ENCODE results near the gene CASS4.

CASS4 gene

DNA sequence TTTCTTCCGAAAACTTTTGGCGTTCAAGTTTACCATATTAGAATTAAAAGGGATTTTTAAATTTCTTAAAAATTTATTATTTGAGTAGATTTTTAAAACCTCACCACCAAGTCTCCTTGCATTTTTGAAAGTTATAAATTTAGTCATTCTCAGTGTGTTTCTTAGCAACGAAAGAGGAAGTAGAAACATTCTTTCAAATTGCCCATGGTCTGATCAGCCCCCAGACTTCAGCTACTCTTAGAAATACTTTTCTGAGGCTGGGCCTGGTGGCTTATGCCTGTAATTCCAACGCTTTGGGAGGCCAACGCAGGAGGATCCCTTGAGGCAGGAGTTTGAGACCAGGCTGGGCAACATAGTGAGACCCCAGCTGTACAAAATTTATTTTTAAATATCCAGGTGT lies 41.3 kb downstream of the CASS4 start:
- no peak overlapping the region for H3K4me3 ChIP-seq (ENCODE audit: low read length in 2 of 2)
- no peak overlapping the region for H3K9ac ChIP-seq (ENCODE audit: low read depth in 1 of 2, low read length in 2 of 2)
- no peaks in the 10 kb centered on the region for H3K36me3 ChIP-seq (ENCODE audit: control insufficient read depth in 2 of 2, insufficient read depth in 2 of 2, low read length in 2 of 2)
- no peaks in the 10 kb centered on the region for H3K9me3 ChIP-seq (ENCODE audit: control insufficient read depth in 2 of 2, low read length in 2 of 2)
- H3K27ac ChIP-seq (ENCODE audit: low read depth in 2 of 2, low read length in 2 of 2): no peak overlapping the region
- H3K27me3 ChIP-seq (ENCODE audit: control insufficient read depth in 2 of 2, insufficient read depth in 2 of 2, low read length in 2 of 2): no peaks in the 10 kb centered on the region
- no peaks in the 10 kb centered on the region for H3K4me1 ChIP-seq (ENCODE audit: control insufficient read depth in 2 of 2, insufficient read depth in 2 of 2, low read length in 2 of 2)

DNA sequence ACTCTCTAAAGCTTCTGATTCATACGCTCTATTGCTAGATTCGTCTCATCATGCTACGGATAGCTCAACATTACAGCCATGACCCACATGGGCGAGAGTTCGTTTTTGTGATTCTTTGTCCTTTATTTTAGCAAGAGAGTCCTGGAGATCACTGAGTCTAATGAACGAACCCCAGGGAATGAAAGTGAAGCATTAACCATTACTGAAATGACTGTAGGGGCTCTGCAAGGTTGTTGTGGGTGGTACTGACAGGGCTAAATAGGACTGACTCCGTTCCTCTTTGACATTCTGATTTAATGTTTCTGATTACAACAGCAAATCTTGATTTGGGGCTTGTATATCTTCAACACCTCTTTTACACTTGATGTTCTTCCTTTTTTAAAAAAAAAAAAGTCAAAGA lies 42.7 kb downstream of the CASS4 start:
- no peak overlapping the region for H3K27ac ChIP-seq (ENCODE audit: low read depth in 2 of 2, low read length in 2 of 2)
- no peaks in the 10 kb centered on the region for H3K36me3 ChIP-seq (ENCODE audit: control insufficient read depth in 2 of 2, insufficient read depth in 2 of 2, low read length in 2 of 2)
- no peak overlapping the region for H3K4me3 ChIP-seq (ENCODE audit: low read length in 2 of 2)
- H3K9me3 ChIP-seq (ENCODE audit: control insufficient read depth in 2 of 2, low read length in 2 of 2): no peaks in the 10 kb centered on the region
- no peaks in the 10 kb centered on the region for H3K4me1 ChIP-seq (ENCODE audit: control insufficient read depth in 2 of 2, insufficient read depth in 2 of 2, low read length in 2 of 2)
- H3K9ac ChIP-seq (ENCODE audit: low read depth in 1 of 2, low read length in 2 of 2): no peak overlapping the region
- no peaks in the 10 kb centered on the region for H3K27me3 ChIP-seq (ENCODE audit: control insufficient read depth in 2 of 2, insufficient read depth in 2 of 2, low read length in 2 of 2)

DNA sequence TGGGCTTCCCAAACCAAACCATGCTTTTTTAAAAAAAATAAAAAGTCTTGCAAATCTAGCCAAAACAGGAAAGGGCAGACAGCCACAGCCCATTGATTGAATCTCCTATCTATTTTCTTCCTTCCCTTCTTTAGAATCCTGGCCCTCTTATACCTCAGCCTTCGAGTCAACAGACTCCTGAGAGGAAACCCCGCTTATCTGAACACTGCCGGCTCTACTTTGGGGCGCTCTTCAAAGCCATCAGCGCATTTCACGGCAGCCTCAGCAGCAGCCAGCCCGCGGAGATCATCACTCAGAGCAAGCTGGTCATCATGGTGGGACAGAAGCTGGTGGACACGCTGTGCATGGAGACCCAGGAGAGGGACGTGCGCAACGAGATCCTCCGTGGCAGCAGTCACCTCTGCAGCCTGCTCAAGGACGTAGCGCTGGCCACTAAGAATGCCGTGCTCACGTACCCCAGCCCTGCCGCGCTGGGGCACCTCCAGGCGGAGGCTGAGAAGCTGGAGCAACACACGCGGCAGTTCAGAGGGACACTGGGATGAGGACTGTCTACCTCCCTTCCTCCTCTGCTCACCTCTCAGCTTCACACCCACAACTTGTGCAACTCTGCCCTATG lies 46.3 kb downstream of the CASS4 start:
- Histone ChIP-seq H3K27me3 (ENCODE audit: control insufficient read depth in 2 of 2, insufficient read depth in 2 of 2, low read length in 2 of 2) (no peaks in the 10 kb centered on the region), H3K4me1 (ENCODE audit: control insufficient read depth in 2 of 2, insufficient read depth in 2 of 2, low read length in 2 of 2) (no peaks in the 10 kb centered on the region), H3K9me3 (ENCODE audit: control insufficient read depth in 2 of 2, low read length in 2 of 2) (no peaks in the 10 kb centered on the region), H3K27ac (ENCODE audit: low read depth in 2 of 2, low read length in 2 of 2) (no peak overlapping the region), H3K9ac (ENCODE audit: low read depth in 1 of 2, low read length in 2 of 2) (no peak overlapping the region), H3K36me3 (ENCODE audit: control insufficient read depth in 2 of 2, insufficient read depth in 2 of 2, low read length in 2 of 2) (no peaks in the 10 kb centered on the region), H3K4me3 (ENCODE audit: low read length in 2 of 2) (no peak overlapping the region)

DNA sequence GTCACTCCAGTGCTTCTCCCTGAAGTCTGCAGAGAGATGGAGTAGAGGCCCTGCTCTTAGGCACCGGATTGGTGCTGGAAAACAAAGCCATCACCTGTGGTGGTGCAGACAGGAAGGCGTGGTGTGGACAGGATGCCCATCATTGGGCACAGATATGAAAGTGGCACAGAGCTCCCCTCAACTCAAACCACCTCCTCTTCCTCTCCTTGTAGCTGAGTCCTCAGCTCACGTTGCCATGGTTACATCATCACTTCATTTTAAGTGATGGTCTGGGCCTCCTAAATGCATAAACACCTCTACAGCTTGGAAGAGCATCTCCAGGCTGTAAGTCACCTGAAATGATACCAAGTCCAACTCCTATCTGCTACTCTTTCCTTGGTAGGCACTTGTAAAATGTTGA lies 48.4 kb downstream of the CASS4 start:
- H3K36me3 ChIP-seq (ENCODE audit: control insufficient read depth in 2 of 2, insufficient read depth in 2 of 2, low read length in 2 of 2): no peaks in the 10 kb centered on the region
- H3K27ac ChIP-seq (ENCODE audit: low read depth in 2 of 2, low read length in 2 of 2): no peak overlapping the region
- H3K9ac ChIP-seq (ENCODE audit: low read depth in 1 of 2, low read length in 2 of 2): no peak overlapping the region
- H3K4me1 ChIP-seq (ENCODE audit: control insufficient read depth in 2 of 2, insufficient read depth in 2 of 2, low read length in 2 of 2): no peaks in the 10 kb centered on the region
- H3K4me3 ChIP-seq (ENCODE audit: low read length in 2 of 2): no peak overlapping the region
- H3K27me3 ChIP-seq (ENCODE audit: control insufficient read depth in 2 of 2, insufficient read depth in 2 of 2, low read length in 2 of 2): no peaks in the 10 kb centered on the region
- no peaks in the 10 kb centered on the region for H3K9me3 ChIP-seq (ENCODE audit: control insufficient read depth in 2 of 2, low read length in 2 of 2)

DNA sequence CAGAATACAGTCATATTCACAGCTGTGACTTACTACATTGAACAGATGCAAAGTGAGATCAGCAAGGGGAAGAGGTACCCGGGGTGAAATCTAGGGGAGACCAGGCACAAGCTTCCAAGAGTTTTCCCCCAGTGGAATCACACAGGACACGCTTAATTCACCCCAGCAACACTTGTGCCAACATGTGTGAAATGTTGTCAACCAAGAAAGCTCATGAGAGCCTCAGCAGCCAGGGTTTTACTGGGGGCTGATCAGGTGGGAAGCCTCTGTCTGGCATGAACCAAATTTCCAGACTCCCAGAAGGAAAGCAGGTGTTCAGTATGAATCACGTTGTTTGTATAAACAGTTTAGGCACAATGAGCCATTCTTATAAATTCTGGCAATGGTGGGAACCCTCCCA lies 49.5 kb downstream of the CASS4 start:
- Histone ChIP-seq H3K27me3 (ENCODE audit: control insufficient read depth in 2 of 2, insufficient read depth in 2 of 2, low read length in 2 of 2) (no peaks in the 10 kb centered on the region), H3K27ac (ENCODE audit: low read depth in 2 of 2, low read length in 2 of 2) (no peak overlapping the region), H3K4me1 (ENCODE audit: control insufficient read depth in 2 of 2, insufficient read depth in 2 of 2, low read length in 2 of 2) (no peaks in the 10 kb centered on the region), H3K36me3 (ENCODE audit: control insufficient read depth in 2 of 2, insufficient read depth in 2 of 2, low read length in 2 of 2) (no peaks in the 10 kb centered on the region), H3K4me3 (ENCODE audit: low read length in 2 of 2) (no peak overlapping the region), H3K9ac (ENCODE audit: low read depth in 1 of 2, low read length in 2 of 2) (no peak overlapping the region), H3K9me3 (ENCODE audit: control insufficient read depth in 2 of 2, low read length in 2 of 2) (no peaks in the 10 kb centered on the region)

DNA sequence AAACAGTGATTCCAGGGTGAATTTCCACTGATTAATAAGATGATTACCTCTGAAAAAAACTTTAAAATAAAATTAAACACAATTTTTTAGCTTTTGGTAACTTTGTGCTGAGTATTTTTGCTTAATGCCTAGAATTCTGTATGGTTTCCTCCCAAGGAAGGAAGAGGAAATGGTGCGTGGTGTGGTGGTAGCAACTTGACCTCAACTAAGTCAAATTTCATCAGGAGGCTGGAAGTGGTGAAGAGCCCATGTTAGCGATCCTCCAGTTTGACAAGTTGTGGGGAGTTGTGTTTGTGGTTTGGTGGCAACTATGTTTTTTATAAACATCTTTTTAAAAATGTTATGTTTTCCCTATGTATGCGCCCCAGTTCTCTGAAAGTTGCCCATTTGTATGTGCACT lies 51.4 kb downstream of the CASS4 start:
- Histone ChIP-seq H3K9ac (ENCODE audit: low read depth in 1 of 2, low read length in 2 of 2) (no peak overlapping the region), H3K27ac (ENCODE audit: low read depth in 2 of 2, low read length in 2 of 2) (no peak overlapping the region), H3K36me3 (ENCODE audit: control insufficient read depth in 2 of 2, insufficient read depth in 2 of 2, low read length in 2 of 2) (no peaks in the 10 kb centered on the region), H3K9me3 (ENCODE audit: control insufficient read depth in 2 of 2, low read length in 2 of 2) (no peaks in the 10 kb centered on the region), H3K27me3 (ENCODE audit: control insufficient read depth in 2 of 2, insufficient read depth in 2 of 2, low read length in 2 of 2) (no peaks in the 10 kb centered on the region), H3K4me1 (ENCODE audit: control insufficient read depth in 2 of 2, insufficient read depth in 2 of 2, low read length in 2 of 2) (peaks cover 3 to 5% of the 10 kb centered on the region in 2 donors), H3K4me3 (ENCODE audit: low read length in 2 of 2) (no peak overlapping the region)

DNA sequence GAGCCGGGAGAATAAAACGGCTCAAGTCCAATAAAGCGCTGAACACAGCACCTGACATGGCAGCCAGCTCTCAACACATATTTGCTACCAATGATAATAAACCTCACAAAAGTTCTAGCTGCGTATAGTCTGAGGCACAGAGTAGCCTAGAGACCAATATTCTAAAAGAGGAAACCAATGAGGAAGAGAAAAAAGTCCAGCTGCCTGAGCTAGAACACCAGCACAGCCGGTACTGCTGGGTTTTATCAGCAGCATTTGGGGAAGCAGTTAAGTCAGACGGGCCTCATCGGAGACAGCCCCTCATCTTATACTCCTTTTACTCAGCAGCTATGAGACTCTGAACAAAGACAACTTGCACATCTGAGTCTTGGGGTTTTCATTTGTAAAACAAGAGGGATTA lies 53.9 kb downstream of the CASS4 start:
- Histone ChIP-seq H3K27me3 (ENCODE audit: control insufficient read depth in 2 of 2, insufficient read depth in 2 of 2, low read length in 2 of 2) (no peaks in the 10 kb centered on the region), H3K27ac (ENCODE audit: low read depth in 2 of 2, low read length in 2 of 2) (peak overlapping the region; percentile 34 to 35), H3K36me3 (ENCODE audit: control insufficient read depth in 2 of 2, insufficient read depth in 2 of 2, low read length in 2 of 2) (no peaks in the 10 kb centered on the region), H3K9ac (ENCODE audit: low read depth in 1 of 2, low read length in 2 of 2) (no peak overlapping the region), H3K9me3 (ENCODE audit: control insufficient read depth in 2 of 2, low read length in 2 of 2) (no peaks in the 10 kb centered on the region), H3K4me1 (ENCODE audit: control insufficient read depth in 2 of 2, insufficient read depth in 2 of 2, low read length in 2 of 2) (peaks cover 11 to 18% of the 10 kb centered on the region in 2 donors), H3K4me3 (ENCODE audit: low read length in 2 of 2) (no peak overlapping the region)

DNA sequence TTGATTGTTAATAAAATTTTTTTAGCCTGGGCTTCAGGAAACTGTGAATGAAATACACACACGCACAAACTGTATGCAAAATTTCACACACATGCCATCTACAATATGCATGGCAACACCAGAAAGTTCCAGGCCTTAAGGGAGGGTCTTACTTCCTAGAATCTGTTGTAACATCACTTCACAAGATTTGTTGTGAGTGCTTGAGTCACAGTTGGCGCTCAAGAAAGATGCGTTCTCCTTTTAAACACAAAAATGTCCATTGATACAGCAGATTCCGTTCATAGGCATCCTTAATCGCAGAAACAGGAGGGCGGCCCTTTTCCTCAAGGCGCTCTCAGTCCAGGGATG lies 55.9 kb downstream of the CASS4 start:
- Histone ChIP-seq H3K4me3 (ENCODE audit: low read length in 2 of 2) (peak overlapping the region; percentile 95 to 96), H3K9ac (ENCODE audit: low read depth in 1 of 2, low read length in 2 of 2) (peak overlapping the region in 1 of 2 donors; percentile 47), H3K36me3 (ENCODE audit: control insufficient read depth in 2 of 2, insufficient read depth in 2 of 2, low read length in 2 of 2) (peaks cover 0 to 3% of the 10 kb centered on the region in 2 donors), H3K27ac (ENCODE audit: low read depth in 2 of 2, low read length in 2 of 2) (peak overlapping the region; percentile 34 to 84), H3K27me3 (ENCODE audit: control insufficient read depth in 2 of 2, insufficient read depth in 2 of 2, low read length in 2 of 2) (no peaks in the 10 kb centered on the region), H3K9me3 (ENCODE audit: control insufficient read depth in 2 of 2, low read length in 2 of 2) (no peaks in the 10 kb centered on the region), H3K4me1 (ENCODE audit: control insufficient read depth in 2 of 2, insufficient read depth in 2 of 2, low read length in 2 of 2) (peaks cover 11 to 18% of the 10 kb centered on the region in 2 donors)

DNA sequence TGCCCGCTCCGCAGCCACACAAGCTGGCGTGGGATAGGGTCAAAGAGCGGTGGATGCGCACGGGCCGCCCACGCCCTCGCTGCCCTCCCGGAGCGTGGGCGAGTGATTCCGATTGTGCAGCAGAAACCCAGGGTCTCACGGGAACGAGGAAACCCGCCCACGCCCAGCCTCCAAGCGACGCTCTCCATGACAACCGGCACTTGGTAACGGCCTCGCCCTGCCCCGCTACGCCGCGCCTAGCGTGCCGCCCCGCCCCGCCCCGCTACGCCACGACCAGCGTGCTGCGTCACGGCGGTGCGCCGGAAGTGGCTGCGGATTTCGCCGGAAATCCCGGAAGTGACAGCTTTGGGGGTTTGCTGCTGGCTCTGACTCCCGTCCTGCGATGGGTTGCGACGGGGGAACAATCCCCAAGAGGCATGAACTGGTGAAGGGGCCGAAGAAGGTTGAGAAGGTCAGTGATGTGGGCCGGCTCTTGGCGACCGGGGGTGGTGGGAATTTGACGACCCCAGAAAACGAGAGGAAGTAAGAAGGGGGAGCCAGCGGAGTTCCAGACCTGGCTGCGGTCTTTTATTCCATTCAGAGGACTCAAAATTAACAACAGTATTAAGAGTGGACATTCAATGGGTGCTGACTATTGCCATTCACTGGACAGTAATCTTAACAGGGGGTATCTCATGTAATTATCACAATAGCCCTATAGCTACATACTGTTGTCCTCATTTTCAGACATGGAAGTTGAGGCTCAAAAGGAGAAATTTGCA lies 56.4 kb downstream of the CASS4 start, which contains the start of gene RTF2:
TSS of gene RTF2 (plus strand) at position 312 of the 761 bp plus-strand sequence. CDS start at position 383, 71 bp downstream.
- peak within 1 kb of the TSS; percentile 89 to 94 for H3K9ac ChIP-seq (ENCODE audit: low read depth in 1 of 2, low read length in 2 of 2)
- H3K9me3 ChIP-seq (ENCODE audit: control insufficient read depth in 2 of 2, low read length in 2 of 2): no peaks in the 10 kb centered on the region
- peak within 1 kb of the TSS; percentile 78 to 84 for H3K27ac ChIP-seq (ENCODE audit: low read depth in 2 of 2, low read length in 2 of 2)
- peaks cover 11 to 18% of the 10 kb centered on the region in 2 donors for H3K4me1 ChIP-seq (ENCODE audit: control insufficient read depth in 2 of 2, insufficient read depth in 2 of 2, low read length in 2 of 2)
- no peaks in the 10 kb centered on the region for H3K27me3 ChIP-seq (ENCODE audit: control insufficient read depth in 2 of 2, insufficient read depth in 2 of 2, low read length in 2 of 2)
- peaks cover 4 to 8% of the 10 kb centered on the region in 2 donors for H3K36me3 ChIP-seq (ENCODE audit: control insufficient read depth in 2 of 2, insufficient read depth in 2 of 2, low read length in 2 of 2)
- peak within 1 kb of the TSS; percentile 95 to 96 for H3K4me3 ChIP-seq (ENCODE audit: low read length in 2 of 2)

DNA sequence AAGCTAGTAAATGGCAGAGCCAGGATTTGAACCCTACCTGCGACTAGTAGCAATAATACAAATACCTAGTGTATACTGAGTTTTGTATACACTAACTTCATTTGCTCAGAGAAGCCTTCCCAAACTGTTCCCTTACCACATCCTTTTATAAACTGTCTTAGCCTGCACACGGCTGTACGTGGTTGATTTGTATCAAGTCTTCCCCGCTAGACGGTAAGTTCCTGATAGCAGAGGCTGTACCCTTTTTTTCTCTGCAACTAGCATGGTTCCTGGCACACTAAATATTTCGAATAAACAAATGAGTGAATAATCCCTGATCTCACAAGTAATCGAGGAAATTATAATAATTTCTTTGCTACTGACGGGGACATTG lies 57.0 kb downstream of the CASS4 start:
- Histone ChIP-seq H3K9ac (ENCODE audit: low read depth in 1 of 2, low read length in 2 of 2) (peak overlapping the region; percentile 89 to 94), H3K4me3 (ENCODE audit: low read length in 2 of 2) (peak overlapping the region; percentile 95 to 96), H3K4me1 (ENCODE audit: control insufficient read depth in 2 of 2, insufficient read depth in 2 of 2, low read length in 2 of 2) (peaks cover 11 to 18% of the 10 kb centered on the region in 2 donors), H3K27me3 (ENCODE audit: control insufficient read depth in 2 of 2, insufficient read depth in 2 of 2, low read length in 2 of 2) (no peaks in the 10 kb centered on the region), H3K36me3 (ENCODE audit: control insufficient read depth in 2 of 2, insufficient read depth in 2 of 2, low read length in 2 of 2) (peaks cover 10 to 14% of the 10 kb centered on the region in 2 donors), H3K27ac (ENCODE audit: low read depth in 2 of 2, low read length in 2 of 2) (peak overlapping the region in 1 of 2 donors; percentile 84), H3K9me3 (ENCODE audit: control insufficient read depth in 2 of 2, low read length in 2 of 2) (no peaks in the 10 kb centered on the region)

All from mucosa of rectum (tissue), 2 donors.